CD4-positive, alpha-beta T cell treated with Interleukin-4 for 1 hour (primary cell): Measurements from ENCODE around the gene KRT75.
"Not testable (repeated sequence)": the region's sequence is repeated elsewhere in the genome, so short reads cannot be mapped to it uniquely, and the experiment has no call there.

ENCODE experiments used
- DNase-seq, 2 donors: peaks; one replicate each; pipeline ENCODE4 v3.0.0-alpha.2; 2020 to 2022

The KRT75 gene

DNA sequence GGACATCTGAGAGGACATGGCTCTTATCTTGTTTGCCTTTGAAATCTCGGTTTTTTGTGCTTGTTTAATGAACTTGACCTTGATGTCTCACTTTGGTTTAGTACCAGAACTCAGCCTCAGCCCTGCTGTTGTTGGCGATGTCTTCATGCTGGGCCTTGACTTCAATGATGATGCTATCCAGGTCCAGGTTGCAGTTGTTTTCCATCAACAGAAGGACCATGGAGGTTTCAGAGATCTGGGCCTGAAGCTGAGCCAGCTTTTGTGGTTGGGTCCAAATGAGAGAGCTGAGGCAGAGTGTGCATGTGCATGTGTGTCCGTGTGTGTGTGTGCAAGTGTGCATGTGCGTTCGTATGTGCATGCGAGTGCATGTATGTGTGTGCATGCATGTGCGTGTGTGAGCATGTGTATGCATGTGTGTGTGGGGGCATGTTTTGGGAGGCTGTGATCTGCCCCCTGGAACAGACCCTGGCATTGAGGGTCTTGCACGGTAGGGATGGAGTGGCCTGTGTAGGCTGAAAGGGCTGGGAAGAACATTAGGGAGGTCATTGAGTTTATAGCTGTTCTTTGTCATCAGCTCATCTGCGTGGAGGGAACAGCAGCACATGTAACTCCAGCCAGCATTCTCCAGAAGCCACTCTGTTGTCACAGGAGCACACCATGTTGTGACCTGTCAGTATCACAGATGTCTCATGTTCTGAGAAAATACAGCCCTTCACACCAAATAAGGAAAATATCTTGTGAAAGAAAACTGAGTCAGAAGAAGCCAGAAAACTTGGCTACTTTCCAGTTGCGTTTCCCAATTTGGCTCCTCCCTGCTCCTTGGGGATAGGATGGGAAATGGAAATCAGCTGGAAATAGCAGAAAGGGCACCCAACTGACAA, 18.1 kb downstream of the KRT75 start:
- DNase-seq = no peak

- DNase-seq = no peak
Observed at GRCh38 chr12:52414936-52415335, 19.2 kb downstream of the KRT75 start.

GRCh38 chr12:52413782-52414345, 20.3 kb downstream of the KRT75 start:
- no peak for DNase-seq

GRCh38 chr12:52413202-52413601, 21.0 kb downstream of the KRT75 start:
- DNase-seq = no peak

DNA sequence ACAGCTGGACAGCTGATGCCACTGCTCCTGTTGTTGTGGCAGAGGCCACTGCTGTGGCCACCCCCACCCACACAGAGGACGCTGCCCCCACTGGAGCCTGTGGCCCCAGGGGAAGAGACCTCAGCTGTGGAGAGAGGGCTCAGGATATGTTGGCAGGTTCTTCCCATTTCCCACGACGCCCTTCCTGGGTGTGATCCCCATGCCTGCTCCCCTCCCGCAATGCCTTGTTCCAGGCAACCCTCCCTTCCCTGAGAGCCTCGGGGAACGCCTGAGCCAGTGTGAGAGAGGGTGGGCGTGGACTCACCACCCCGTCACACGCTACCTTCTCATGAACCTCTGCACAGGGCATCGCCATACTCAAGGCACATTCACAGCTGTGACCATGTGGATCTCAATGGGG, 22.4 kb downstream of the KRT75 start:
- DNase-seq = no peak

GRCh38 chr12:52410589-52411248, 23.5 kb downstream of the KRT75 start:
- DNase-seq = not testable (repeated sequence)

DNA sequence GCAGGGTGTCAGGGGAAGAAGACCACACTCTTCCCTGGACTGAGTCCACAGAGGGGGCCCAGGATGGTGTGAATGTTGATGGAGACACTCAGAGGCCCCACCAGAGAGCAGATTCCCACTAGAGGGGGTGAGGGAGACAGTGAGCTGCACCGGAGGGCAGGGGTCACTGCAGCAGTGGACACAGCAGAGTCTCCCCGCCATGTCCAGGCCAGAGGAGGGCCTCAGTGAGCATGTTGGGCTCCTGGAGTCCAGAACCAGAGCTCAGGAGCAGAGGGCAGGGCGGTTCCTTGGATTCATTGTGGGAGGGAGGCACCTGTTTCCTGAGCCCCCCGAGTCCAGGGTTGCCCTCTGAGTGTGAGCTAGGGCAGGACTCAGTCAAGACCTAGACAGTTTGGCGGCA, 26.3 kb downstream of the KRT75 start:
- DNase-seq = no peak

- DNase-seq = no peak
Observed at GRCh38 chr12:52405922-52406385, 28.2 kb downstream of the KRT75 start, which contains the start of gene KRT82. Gene KRT82, minus strand, starts transcription at chr12:52406335. Its CDS starts 58 bp downstream, at chr12:52406277.

DNA sequence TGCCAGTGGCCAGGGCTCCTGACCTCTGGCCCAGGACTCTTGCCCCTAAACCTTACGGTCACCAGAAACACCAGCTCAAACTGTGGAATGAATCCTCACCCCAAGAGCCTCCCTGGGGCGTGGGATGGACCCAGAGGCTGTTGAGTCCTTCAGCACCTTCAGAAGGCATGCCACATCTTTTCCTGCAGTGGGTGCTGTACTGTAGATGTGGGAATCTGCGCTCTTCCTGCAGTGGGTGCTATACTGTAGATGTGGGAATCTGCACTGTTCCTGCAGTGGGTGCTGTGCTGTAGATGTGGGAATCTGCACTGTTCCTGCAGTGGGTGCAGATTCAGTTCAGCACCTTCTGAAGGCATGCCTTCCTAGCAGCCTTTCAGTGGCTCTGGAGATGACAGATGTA, 29.2 kb downstream of the KRT75 start:
- DNase-seq = no peak

GRCh38 chr12:52403561-52403960, 30.6 kb downstream of the KRT75 start:
- no peak for DNase-seq

DNA sequence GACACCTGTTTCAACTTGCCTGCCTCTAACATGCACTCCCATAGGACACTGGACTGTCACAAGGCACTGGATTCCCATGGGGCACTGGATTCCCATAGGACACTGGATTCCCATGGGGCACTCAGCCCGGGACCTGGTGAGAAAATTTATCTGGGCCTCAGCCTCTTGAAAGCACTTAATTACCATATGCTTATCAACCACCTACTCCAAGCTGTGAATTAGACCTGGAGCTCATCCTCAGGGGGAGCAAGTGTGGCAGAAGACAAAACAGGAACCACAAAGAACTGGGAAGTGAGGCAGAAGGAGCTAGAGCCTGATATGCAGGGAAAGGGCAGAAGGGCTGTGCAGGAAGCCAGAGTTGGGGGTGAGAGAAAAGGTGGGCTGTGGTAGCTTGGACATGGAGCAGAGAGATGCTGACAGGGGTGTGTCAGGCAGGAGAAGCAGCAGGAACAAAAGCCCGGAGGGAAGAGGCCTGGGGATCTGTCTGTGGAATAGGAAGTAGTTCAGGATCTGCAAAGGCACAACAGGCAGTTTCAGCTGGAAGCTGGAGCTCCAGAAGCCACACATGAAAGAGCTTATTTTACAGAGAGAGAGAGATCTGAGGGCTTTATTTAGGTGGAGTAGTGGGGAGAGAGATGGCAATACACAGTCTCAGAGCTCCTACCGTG, 31.2 kb downstream of the KRT75 start:
- no peak for DNase-seq

GRCh38 chr12:52402377-52402776, 31.8 kb downstream of the KRT75 start:
- no peak for DNase-seq

GRCh38 chr12:52401926-52402325, 32.2 kb downstream of the KRT75 start:
- no peak for DNase-seq

GRCh38 chr12:52401526-52401925, 32.6 kb downstream of the KRT75 start:
- no peak for DNase-seq

DNA sequence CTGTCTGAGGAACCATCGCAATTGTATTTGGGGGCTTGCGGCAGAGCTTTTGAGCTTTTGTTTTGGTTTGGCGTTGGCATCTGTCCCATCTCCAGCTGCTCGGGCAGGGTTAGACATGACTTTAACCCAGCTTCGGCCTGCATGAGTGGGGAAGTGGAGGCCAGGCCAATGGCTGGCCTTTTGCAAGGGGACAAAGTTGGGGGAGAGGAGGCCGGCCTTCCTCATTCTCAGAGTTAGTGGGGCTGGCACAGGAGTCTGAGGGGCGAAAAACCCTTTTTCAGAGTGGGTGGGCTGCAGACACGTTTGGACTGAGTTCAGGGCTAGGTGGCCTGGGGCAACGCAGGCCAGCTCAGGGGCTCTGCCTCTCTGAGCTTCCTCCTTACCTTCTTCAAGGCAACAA, 33.3 kb downstream of the KRT75 start:
- DNase-seq = no peak

- no peak for DNase-seq
Observed at GRCh38 chr12:52399756-52400155, 34.4 kb downstream of the KRT75 start.

DNA sequence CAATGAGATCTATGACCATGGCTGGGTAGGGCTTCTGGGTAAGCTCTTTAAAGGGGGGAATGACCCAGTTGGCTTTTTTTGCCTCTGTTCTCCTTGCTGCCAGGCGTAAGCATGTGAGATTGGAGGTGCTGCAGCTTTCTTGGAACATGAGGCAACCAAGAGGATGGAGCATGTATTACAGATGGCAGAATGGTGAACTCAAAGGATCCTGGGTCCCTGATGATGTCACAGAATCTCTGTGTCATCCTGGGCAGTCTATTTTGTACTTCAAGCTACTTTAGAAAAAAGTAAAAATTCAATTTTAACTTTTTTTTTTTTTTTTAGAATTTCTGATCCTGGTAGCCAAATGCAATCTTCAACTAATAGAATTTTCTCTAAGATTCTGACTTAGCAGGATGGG, 36.0 kb downstream of the KRT75 start:
- DNase-seq = no peak

DNA sequence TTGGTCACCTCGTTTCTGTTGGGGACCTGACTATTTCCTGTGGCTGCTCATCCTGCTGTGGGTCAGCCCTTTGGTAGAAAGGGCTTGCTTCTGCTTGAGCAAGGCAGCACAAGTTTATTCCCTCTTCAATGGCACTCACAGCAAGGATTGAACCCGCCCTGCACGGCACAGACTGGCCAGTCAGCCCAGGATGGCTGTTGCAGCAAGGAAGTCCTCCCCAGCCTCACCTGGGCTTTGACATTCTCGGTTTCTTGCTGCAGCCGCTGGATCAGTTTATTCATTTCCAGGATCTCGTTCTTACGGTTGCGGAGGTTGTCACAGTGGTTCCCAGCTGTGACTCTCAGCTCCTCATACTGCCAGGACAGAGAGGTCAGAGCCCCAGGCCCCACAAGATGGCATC, 37.5 kb downstream of the KRT75 start:
- no peak for DNase-seq

- DNase-seq = no peak
Observed at GRCh38 chr12:52395761-52396434, 38.3 kb downstream of the KRT75 start.

- no peak for DNase-seq
Observed at GRCh38 chr12:52394836-52395405, 39.2 kb downstream of the KRT75 start.

DNA sequence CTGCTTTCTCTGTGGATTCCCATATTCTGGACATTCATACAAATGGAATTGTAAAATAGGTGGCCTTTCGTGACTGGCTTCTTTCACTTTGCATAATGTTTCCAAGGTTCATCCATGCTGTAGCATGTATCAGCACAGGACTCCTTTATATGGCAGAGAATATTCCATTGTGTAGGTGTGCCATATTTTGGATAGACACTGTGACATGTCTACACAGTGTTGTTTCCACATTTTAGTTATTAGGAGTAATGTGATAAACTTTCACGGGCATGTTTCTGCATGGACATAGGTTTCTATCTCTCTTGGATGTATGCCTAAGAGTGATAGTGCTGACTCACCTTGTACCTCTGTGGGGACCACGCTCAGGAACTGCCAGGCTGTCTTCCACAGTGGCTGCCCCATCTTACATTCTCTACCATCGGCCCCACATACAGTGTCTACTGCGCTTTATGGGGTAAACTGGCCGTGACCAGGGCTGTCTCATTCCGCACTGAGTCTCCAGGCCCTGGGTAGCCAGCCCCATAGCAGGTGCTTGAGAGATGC, 41.6 kb downstream of the KRT75 start:
- no peak for DNase-seq

GRCh38 chr12:52391618-52392002, 42.6 kb downstream of the KRT75 start:
- no peak for DNase-seq
